ENCODE data around the gene TMEM38A. TPM values are rescaled to one million over a fixed set of nuclear protein-coding genes. Genes with fewer than 3 reads are reported as not detected.
"Not testable (repeated sequence)": the region's sequence is repeated elsewhere in the genome, so short reads cannot be mapped to it uniquely, and the experiment has no call there.

The TMEM38A gene
- total RNA-seq, 2 experiments from 2014 or later: 1.2 to 1.8 TPM

DNA sequence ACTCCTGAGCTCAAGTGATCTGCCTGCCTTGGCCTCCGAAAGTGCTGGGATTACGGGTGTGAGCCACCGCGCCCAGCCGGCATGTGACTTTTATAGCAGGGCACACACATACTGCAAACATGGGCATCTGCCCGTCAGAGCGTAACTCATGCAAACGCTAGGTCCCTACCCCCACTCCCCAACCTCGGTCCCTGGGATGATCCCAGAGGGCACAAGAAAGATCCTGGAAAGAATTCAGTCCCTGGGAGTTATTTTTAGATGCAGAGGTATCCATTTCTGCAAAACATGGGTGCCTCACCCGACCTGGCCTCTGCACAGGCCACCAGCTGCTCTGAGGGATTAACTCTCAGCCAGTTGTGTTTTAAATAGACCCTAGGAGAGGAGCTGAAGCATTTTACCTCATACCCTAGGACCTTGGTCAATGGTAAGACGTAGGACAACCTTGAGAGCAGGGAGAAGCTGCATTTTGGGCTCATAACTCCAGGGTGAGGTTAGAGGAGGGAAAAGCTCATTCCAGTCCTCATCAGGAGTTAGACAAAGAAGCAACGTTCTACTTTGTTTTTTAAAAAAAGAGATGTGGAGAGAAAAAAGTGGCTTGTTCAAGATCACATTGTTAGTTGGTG, 10.8 kb downstream of the TMEM38A start:
- Mint-ChIP-seq H3K9me3 (no peaks in the 10 kb centered on the region), H3K27me3 (no peaks in the 10 kb centered on the region), H3K27ac (no peak overlapping the region), H3K4me3 (no peak overlapping the region), H3K36me3 (ENCODE audit: low read depth) (no peaks in the 10 kb centered on the region), H3K4me1 (ENCODE audit: low read depth) (no peaks in the 10 kb centered on the region)
- no peak for ATAC-seq
- POLR2A ChIA-PET: interaction anchor here (1.8 kb wide), 1 partner anchor 10 kb away, joined by 4 read pairs; the partner anchor contains the start of gene TMEM38A
- no peak for TF ChIP-seq CTCF (IDR thresholded peaks at IDR 0.05)
- no peak for DNase-seq
- CTCF ChIA-PET: interaction anchor here (1.6 kb wide), 1 partner anchor 43 kb away, joined by 5 read pairs; no protein-coding TSS in a partner anchor
- intact Hi-C loops (cut with micrococcal nuclease): no loop called here

DNA sequence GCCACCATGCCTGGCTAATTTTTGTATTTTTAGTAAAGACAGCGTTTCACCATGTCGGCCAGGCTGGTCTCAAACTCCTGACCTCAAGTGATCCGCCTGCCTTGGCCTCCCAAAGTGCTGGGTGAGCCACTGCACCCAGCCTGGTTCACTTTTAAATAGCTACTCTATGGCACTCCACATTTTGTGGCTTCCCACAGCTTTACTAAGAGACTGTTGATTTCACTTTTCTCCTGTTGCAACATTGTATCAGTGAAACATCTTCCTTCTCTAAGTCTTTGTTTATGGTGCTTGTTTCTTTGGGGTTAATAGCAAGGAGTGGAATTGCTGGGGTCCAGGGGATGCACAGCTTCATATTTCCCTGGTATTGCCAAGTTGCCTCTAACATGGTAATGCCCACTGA, 12.3 kb downstream of the TMEM38A start:
- H3K27ac Mint-ChIP-seq: no peak overlapping the region
- H3K4me3 Mint-ChIP-seq: no peak overlapping the region
- no peaks in the 10 kb centered on the region for H3K36me3 Mint-ChIP-seq (ENCODE audit: low read depth)
- DNase-seq (no peak), ATAC-seq (no peak)
- intact Hi-C loops (cut with micrococcal nuclease): no loop called here
- H3K9me3 Mint-ChIP-seq: no peaks in the 10 kb centered on the region
- TF ChIP-seq CTCF (IDR thresholded peaks at IDR 0.05): no peak
- ChIA-PET POLR2A (no interaction called here), CTCF (interaction anchor here (1.6 kb wide), 1 partner anchor 41 kb away, joined by 5 read pairs; no protein-coding TSS in a partner anchor)
- no peaks in the 10 kb centered on the region for H3K4me1 Mint-ChIP-seq (ENCODE audit: low read depth)
- H3K27me3 Mint-ChIP-seq: no peaks in the 10 kb centered on the region

DNA sequence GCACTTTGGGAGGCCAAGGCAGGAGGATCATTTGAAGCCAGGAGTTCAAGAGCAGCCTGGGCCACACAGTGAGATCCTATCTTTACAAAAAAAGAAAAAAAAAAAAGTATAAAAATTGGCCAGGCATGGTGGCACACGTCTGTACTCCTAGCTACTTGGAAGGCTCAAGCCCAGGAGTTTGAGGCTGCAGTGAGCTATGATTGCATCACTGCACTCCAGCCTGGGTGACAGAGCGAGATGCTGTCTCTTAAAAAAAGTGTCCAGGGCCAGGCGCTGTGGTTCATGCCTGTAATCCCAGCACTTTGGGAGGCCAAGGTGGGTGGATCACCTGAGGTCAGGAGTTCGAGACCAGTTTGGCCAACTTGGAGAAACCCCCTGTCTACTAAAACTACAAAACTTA, 12.9 kb downstream of the TMEM38A start:
- DNase-seq; H3K9me3 Mint-ChIP-seq; H3K27ac Mint-ChIP-seq; H3K4me3 Mint-ChIP-seq; ATAC-seq; H3K36me3 Mint-ChIP-seq (ENCODE audit: low read depth); CTCF ChIA-PET; H3K27me3 Mint-ChIP-seq; H3K4me1 Mint-ChIP-seq (ENCODE audit: low read depth); POLR2A ChIA-PET; intact Hi-C loops (cut with micrococcal nuclease): not testable (repeated sequence)

DNA sequence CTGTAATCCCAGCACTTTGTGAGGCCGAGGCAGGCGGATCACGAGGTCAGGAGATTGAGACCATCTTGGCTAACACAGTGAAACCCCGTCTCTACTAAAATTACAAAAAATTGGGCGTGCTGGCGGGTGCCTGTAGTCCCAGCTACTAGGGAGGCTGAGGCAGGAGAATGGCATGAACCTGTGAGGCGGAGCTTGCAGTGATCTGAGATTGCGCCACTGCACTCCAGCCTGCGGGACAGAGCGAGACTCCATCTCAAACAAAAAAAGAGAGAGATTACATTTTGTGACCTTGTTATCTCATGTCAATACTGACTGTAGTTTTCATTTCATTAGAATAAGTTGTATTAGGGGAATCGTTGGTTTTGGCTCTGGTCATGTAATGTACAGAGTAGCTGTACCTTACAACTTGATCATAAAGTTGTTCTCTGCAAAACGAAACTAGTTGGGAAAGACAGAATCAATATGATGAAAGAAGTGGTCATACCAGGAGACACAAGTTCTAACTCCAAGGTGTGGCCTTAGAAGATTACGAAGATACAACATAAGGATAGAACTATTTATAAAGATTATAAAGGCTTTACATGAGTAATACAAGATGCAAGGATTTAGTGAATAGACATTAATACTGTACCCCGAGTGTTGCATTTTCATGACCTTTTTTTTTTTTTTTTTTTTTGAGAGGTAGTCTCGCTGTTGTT, 15.3 kb downstream of the TMEM38A start:
- TF ChIP-seq CTCF (IDR thresholded peaks at IDR 0.05): no peak
- H3K27ac Mint-ChIP-seq: no peak overlapping the region
- intact Hi-C loops (cut with micrococcal nuclease): no loop called here
- ChIA-PET POLR2A (no interaction called here), CTCF (interaction anchor here (1.6 kb wide), 1 partner anchor 13 kb away, joined by 3 read pairs; no protein-coding TSS in a partner anchor)
- H3K4me3 Mint-ChIP-seq: no peak overlapping the region
- DNase-seq: no peak
- H3K36me3 Mint-ChIP-seq (ENCODE audit: low read depth): peaks cover 1% of the 10 kb centered on the region
- peaks cover 1% of the 10 kb centered on the region for H3K9me3 Mint-ChIP-seq
- H3K4me1 Mint-ChIP-seq (ENCODE audit: low read depth): no peaks in the 10 kb centered on the region
- H3K27me3 Mint-ChIP-seq: no peaks in the 10 kb centered on the region
- no peak for ATAC-seq

DNA sequence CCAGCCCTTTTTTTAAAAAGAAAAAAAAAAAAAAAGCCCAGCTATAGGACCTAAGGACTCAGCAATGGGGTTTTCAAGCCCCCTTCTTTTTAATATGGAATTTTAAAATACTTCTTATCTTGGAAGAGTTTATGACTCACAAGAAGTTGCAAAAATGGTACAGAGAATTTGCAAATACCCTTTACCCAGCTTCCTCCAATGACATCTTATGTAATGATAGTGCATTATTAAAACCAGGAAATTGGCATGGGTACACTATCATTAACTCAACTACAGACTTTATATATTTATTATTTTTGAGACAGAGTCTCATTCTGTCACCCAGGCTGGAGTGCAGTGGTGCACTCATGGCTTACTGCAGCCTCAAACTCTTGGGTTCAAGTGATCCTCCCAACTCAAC, 16.1 kb downstream of the TMEM38A start:
- Mint-ChIP-seq H3K36me3 (ENCODE audit: low read depth) (peaks cover 2% of the 10 kb centered on the region), H3K4me1 (ENCODE audit: low read depth) (no peaks in the 10 kb centered on the region), H3K27ac (no peak overlapping the region), H3K9me3 (peaks cover 2% of the 10 kb centered on the region), H3K27me3 (no peaks in the 10 kb centered on the region), H3K4me3 (no peak overlapping the region)
- DNase-seq (no peak), ATAC-seq (no peak)
- intact Hi-C loops (cut with micrococcal nuclease): no loop called here
- ChIA-PET POLR2A (no interaction called here), CTCF (interaction anchor here (0.8 to 1.6 kb wide), 2 partner anchors 12 to 38 kb away, joined by 3 read pairs; no protein-coding TSS in a partner anchor)
- no peak for TF ChIP-seq CTCF (IDR thresholded peaks at IDR 0.05)
